Daoy (cell line): ENCODE measurements around the gene ACTN1. TPM values are rescaled to one million over a fixed set of nuclear protein-coding genes. Genes with fewer than 3 reads are reported as not detected.
A peak's percentile ranks its signal among the peaks of the same experiment; 100 is the strongest.

Experiments used
- DNase-seq: peaks from one replicate; pipeline ENCODE4 v3.0.0-alpha.2; 2015; ENCODE audit warnings: low read depth
- total RNA-seq: library from RNA; depleted of rRNA; stranded (reverse); fragments of >200 nt; shearing (Covaris generic); gene quantifications from 2 replicates; pipeline ENCODE4 v1.2.3, GENCODE V29; 2014

Gene ACTN1
- total RNA-seq, 1 experiment from 2014 or later = 317 TPM

- DNase-seq = no peak
These were observed 9.0 kb downstream of the ACTN1 start for GRCh38 chr14:68970038-68970612.

GRCh38 chr14:68969278-68970033 is 9.6 kb downstream of the ACTN1 start:
- no peak for DNase-seq

GRCh38 chr14:68968721-68969120 is 10.4 kb downstream of the ACTN1 start:
- no peak for DNase-seq

GRCh38 chr14:68968051-68968450 is 11.1 kb downstream of the ACTN1 start:
- DNase-seq = no peak

- DNase-seq = peak; percentile 3
These were observed 11.6 kb downstream of the ACTN1 start for GRCh38 chr14:68967459-68967940.

GRCh38 chr14:68966872-68967301 is 12.2 kb downstream of the ACTN1 start:
- DNase-seq = peak; percentile 39

- DNase-seq = no peak
These were observed 13.8 kb downstream of the ACTN1 start for GRCh38 chr14:68965261-68965761.

- no peak for DNase-seq
These were observed 14.6 kb downstream of the ACTN1 start for GRCh38 chr14:68964300-68965093.

- no peak for DNase-seq
These were observed 16.4 kb downstream of the ACTN1 start for GRCh38 chr14:68962681-68963080.

GRCh38 chr14:68961781-68962584 is 17.1 kb downstream of the ACTN1 start:
- DNase-seq = peak; percentile 93

- no peak for DNase-seq
These were observed 17.7 kb downstream of the ACTN1 start for GRCh38 chr14:68961361-68961760.

- no peak for DNase-seq
These were observed 19.0 kb downstream of the ACTN1 start for GRCh38 chr14:68960123-68960522.

GRCh38 chr14:68959035-68959434 is 20.1 kb downstream of the ACTN1 start:
- DNase-seq = no peak

GRCh38 chr14:68958553-68958952 is 20.5 kb downstream of the ACTN1 start:
- no peak for DNase-seq

GRCh38 chr14:68957775-68958174 is 21.3 kb downstream of the ACTN1 start:
- DNase-seq = no peak

- DNase-seq = no peak
These were observed 22.4 kb downstream of the ACTN1 start for GRCh38 chr14:68956724-68957123.

- DNase-seq = no peak
These were observed 23.3 kb downstream of the ACTN1 start for GRCh38 chr14:68955851-68956179.

GRCh38 chr14:68955164-68955850 is 23.8 kb downstream of the ACTN1 start:
- no peak for DNase-seq

GRCh38 chr14:68953196-68953555 is 25.9 kb downstream of the ACTN1 start:
- peak; percentile 67 for DNase-seq

GRCh38 chr14:68952531-68953195 is 26.4 kb downstream of the ACTN1 start:
- DNase-seq = peak; percentile 86
